ENCODE data around the gene MACO1. TPM values are rescaled to one million over a fixed set of nuclear protein-coding genes. Genes with fewer than 3 reads are reported as not detected.
"Not testable (repeated sequence)": the region's sequence is repeated elsewhere in the genome, so short reads cannot be mapped to it uniquely, and the experiment has no call there.

MACO1 gene
- total RNA-seq, 1 donor from 2014 or later: 18.1 TPM

DNA sequence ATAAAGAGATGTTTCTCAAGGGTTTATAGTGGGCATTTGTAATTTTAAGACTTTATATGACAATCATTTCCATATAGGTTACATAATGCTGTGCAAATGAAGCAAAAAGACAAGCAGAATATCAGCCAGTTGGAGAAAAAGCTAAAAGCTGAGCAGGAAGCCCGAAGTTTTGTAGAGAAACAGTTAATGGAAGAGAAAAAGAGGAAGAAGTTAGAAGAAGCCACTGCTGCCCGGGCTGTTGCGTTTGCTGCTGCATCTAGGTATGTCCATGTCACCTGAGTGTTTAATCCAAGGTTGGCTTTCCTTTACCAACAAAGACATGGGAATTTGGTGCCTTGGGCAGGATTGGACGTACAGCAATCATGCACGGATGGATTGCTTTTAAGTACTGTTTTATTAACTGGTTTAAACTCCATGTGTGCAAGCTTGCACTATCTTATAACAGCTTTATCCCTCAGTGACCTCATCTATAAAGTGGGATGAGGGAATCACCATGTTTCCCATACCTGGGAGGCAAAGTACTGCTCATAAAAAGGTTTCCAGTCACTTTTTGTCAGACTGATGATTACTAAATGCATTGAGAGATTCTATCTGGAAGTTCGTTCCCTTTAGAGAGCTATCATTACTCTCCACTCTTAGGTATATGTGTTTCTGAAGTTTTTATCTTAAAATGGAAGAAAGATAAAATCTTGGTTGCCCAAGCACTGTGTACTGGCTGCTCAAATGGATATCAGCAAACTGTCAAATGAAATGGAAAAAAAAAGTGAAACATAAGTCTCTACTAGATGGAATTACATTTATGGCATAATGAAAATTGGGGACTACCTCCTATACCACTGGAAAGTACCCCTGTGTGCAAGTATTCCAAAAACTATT, 55.1 kb downstream of the MACO1 start:
- intact Hi-C loops (cut with micrococcal nuclease): loop anchor here (5.0 kb wide), 1 partner anchor 53 kb away; the partner anchor contains the start of gene MACO1

- intact Hi-C loops (cut with micrococcal nuclease): loop anchor here (5.0 kb wide), 1 partner anchor 54 kb away; the partner anchor contains the start of gene MACO1
Measured at GRCh38 chr1:25486602-25487001, 55.9 kb downstream of the MACO1 start.

GRCh38 chr1:25487628-25488027, 56.9 kb downstream of the MACO1 start:
- intact Hi-C loops (cut with micrococcal nuclease): loop anchor here (5.0 kb wide), 1 partner anchor 55 kb away; the partner anchor contains the start of gene MACO1

DNA sequence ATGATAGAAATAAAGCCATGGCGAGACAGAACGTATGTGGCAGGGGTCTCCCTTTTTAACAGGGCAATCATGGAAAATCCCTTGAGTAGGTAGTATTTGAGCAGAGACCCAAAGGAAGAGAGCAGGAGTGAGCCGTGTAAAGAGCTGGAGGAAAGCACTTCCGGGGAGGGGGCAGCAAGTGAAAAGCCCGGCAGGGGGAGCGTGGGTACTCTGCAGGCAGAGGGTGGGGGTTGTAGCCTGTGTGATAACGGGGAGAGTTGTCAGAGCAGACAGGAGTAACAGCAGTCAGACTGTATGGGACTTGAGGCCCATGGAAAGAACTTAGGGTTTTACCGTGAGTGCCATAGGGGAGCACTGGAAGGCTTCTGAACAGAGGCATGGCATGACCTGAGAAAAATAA, 61.6 kb downstream of the MACO1 start:
- intact Hi-C loops (cut with micrococcal nuclease): no loop called here

DNA sequence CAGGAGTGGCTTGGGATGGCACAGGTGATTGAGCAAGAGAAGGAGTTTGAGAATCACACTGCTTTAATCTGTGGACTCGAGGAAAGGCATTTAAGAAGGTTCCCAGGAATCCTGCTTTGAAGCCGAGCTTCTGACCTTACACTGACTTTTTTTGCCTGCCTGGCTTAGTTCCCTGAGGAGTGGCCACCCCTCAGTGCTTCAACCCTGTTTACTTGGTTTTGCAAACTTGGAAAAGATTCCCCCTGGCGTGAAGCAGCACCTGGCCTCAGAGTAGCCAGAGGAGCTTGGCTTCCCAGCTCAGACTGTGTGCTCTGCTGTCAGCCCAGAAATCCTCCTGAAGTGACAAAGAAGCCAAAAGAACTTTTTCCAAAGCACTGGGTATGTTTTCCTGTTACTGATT, 64.3 kb downstream of the MACO1 start:
- intact Hi-C loops (cut with micrococcal nuclease): no loop called here

DNA sequence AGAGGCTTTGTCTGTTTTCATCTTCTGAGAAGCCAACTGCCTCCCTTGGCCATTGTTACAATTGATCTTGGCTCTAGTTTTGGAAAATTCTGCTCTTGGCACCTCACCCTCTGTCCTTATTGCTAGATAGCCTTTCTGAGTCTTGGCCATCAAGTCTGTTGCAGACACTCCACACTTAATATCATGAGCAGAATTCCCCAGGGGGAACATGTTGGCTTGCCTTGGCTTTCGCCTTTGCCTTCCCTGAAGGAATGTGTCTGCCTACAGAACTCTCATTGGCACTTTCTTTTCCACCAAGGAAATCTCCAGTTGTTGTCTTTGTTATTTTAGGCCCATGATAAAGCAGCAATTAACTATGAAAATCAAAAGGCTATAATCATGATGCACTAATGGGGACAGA, 70.0 kb downstream of the MACO1 start:
- intact Hi-C loops (cut with micrococcal nuclease): no loop called here

GRCh38 chr1:25501235-25502058, 70.8 kb downstream of the MACO1 start:
- intact Hi-C loops (cut with micrococcal nuclease): no loop called here

DNA sequence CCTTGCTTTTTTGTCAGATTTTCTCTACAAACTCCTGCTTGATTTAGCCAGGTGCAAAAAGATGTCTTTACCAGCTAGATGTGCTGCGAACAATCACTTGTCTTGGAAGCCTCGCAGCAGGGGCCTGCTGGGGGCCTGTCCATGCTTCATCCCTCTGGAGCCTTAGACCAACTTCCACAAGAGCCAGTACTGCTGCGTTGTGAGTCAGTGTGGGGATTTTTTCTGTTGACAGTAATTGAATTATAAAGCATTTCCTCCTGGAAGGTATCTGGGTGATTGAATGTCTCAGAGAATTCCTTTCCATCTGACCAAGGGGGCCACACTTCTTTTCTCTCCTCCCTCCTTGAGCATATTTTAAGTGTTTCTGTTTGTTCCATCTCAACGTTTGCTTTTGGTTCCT, 72.3 kb downstream of the MACO1 start:
- intact Hi-C loops (cut with micrococcal nuclease): no loop called here

GRCh38 chr1:25503551-25504426, 73.1 kb downstream of the MACO1 start:
- intact Hi-C loops (cut with micrococcal nuclease): no loop called here

DNA sequence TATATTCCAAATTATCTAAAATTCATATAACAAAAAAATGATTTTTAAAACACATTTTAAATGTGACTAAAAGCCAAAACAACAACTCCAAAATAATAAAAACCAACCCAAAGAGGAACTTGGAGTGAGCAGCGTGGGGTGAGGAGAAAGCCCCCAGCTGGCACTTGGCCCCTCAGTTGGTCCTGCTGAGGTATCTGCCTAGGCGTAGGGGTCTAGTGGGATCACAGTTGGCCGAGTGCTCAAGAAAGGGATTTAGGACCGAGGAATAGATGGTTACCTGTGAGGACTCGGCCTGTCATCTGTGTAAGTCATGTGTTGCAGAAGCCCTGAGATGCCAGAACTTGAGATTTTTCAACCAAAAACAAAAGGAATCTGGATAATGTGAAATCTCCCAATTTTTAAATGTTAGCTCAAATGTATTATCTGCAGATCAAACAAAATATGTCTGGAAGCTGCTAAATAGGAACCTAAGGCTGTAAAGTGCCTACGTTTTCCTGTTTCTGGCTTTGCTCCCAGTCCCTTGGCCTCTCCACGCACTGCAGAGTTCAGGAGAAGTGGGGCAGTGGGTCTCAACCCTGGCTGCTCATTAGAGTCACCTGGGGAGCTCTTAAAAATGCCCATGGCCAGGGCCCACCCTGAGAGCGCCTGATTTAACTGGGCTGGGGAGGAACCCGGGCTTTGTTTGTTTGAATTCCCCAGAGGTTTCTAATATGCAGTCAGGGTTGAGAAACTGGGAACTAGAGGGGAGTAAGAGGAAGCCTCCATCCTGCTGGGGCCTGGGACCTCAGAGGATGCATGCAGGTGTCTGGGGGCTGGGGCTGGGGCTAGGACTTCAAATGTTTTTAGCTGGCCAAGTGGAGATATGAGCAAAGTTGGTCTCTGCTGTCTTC, 74.3 kb downstream of the MACO1 start:
- intact Hi-C loops (cut with micrococcal nuclease): no loop called here

DNA sequence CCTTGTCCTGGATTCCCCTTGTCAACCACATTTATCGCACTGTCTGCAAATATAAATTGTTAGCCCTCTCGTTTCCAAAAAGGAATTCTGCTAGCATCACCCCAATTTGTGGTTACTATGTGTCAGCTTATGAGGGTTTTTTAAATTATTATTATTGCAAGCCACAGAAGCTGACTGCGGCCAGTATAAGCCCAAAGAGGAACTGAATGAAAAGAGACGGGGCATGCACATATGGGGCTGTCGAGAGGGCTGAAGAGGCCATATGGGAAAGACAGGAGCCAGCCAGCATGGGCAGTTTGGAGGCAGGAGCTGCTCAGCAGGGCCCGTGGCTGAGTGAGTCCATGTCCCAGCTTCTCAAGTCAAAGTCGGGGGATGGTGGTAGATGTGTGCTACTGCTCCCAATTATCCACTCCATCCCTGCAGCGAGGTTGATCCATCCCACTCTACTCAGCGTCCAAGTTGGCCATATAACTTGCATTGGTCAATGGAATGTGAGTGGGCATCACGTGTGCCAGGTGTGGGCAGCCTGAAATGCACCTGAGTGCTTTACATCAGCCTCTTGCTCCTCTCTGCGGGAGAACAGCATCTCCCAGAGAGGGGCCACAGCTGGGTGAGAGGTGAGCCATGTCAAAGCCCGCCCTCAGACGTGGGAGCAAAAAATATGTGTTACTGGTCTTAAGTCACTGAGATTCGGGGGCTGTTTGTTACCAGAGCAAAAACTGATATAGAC, 75.1 kb downstream of the MACO1 start:
- intact Hi-C loops (cut with micrococcal nuclease): no loop called here

- intact Hi-C loops (cut with micrococcal nuclease): not testable (repeated sequence)
Measured at GRCh38 chr1:25506566-25507463, 76.1 kb downstream of the MACO1 start.

- intact Hi-C loops (cut with micrococcal nuclease): no loop called here
Measured at GRCh38 chr1:25513666-25514065, 83.0 kb downstream of the MACO1 start.

DNA sequence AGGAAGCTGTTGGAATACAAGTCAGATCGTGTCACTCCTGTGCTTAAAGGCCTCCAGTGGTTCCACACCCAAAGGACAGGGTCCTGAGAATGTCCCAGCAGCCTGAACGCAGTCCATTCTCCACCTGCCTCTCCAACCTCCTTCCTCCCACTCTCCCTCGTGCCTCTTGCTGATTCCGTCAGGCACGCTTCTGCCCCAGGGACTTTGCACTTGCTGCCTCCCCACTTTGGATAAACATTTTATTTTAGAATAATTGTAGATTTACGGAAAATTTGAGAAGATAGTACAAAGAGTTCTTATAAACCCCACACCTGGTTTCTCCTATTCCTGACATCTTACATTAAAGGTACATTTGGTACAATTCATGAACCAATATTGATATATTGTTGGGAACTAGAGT, 84.3 kb downstream of the MACO1 start:
- intact Hi-C loops (cut with micrococcal nuclease): no loop called here

DNA sequence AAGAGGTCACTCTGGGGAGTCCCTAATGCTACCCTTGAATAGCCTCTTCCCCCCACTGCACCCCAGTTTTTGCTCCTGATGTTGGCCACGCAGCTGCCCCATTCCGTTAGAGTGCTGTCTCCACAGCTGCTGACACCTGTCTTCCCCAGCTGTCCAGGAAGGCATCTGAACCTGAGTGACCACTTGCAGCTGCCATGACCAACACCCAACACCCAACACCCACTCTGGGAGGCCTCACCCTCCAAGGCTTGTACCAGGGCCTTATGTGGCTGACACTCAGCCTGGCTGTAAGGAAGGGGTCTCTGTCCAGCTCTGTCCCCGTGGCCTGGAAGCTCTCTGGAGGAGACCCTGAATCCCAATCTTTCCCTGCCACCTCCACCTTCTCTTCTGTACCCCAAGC, 86.0 kb downstream of the MACO1 start:
- intact Hi-C loops (cut with micrococcal nuclease): no loop called here

GRCh38 chr1:25517476-25518394, 87.0 kb downstream of the MACO1 start:
- intact Hi-C loops (cut with micrococcal nuclease): no loop called here

GRCh38 chr1:25519624-25520023, 88.9 kb downstream of the MACO1 start:
- intact Hi-C loops (cut with micrococcal nuclease): loop anchor here (2.0 kb wide), 1 partner anchor 117 kb away; no protein-coding TSS in a partner anchor
